ENCODE measurements around the gene GLRA1. TPM values are rescaled to one million over a fixed set of nuclear protein-coding genes. Genes with fewer than 3 reads are reported as not detected.
A peak's percentile ranks its signal among the peaks of the same experiment; 100 is the strongest.

GLRA1 gene
- total RNA-seq, 1 donor from 2014 or later = not detected

DNA sequence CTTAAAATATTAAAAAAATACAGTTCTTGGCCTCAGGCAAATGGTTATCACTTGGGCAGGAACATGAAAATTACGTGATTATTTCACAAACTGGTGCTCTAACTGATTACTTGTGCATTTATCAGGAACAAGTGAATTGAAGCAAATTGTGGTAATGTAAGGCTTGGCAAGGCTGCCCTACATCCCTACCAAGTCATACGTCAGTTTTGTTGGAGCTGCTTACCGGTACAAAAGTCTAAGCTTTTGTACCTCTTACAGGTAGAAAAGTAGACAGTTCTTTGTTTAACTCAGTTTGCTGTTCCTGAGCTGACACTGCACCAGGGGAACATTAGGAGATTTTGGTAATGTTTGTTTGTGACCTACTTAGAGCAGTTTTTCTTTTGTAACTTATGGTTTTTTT lies 150.7 kb downstream of the GLRA1 start:
- Mint-ChIP-seq H3K27ac (peak overlapping the region; percentile 80), H3K4me1 (ENCODE audit: low read depth) (peaks cover 50% of the 10 kb centered on the region), H3K36me3 (ENCODE audit: insufficient read depth) (peaks cover 13% of the 10 kb centered on the region), H3K9me3 (ENCODE audit: low read depth) (no peaks in the 10 kb centered on the region), H3K27me3 (no peaks in the 10 kb centered on the region), H3K4me3 (ENCODE audit: low read depth) (peak overlapping the region; percentile 89)
- DNase-seq (ENCODE audit: low spot score, unreplicated experiment) = no peak
- TF ChIP-seq, protein P1, sequence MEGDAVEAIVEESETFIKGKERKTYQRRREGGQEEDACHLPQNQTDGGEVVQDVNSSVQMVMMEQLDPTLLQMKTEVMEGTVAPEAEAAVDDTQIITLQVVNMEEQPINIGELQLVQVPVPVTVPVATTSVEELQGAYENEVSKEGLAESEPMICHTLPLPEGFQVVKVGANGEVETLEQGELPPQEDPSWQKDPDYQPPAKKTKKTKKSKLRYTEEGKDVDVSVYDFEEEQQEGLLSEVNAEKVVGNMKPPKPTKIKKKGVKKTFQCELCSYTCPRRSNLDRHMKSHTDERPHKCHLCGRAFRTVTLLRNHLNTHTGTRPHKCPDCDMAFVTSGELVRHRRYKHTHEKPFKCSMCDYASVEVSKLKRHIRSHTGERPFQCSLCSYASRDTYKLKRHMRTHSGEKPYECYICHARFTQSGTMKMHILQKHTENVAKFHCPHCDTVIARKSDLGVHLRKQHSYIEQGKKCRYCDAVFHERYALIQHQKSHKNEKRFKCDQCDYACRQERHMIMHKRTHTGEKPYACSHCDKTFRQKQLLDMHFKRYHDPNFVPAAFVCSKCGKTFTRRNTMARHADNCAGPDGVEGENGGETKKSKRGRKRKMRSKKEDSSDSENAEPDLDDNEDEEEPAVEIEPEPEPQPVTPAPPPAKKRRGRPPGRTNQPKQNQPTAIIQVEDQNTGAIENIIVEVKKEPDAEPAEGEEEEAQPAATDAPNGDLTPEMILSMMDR (IDR thresholded peaks at IDR 0.05; ENCODE audit: unreplicated experiment) = no peak

DNA sequence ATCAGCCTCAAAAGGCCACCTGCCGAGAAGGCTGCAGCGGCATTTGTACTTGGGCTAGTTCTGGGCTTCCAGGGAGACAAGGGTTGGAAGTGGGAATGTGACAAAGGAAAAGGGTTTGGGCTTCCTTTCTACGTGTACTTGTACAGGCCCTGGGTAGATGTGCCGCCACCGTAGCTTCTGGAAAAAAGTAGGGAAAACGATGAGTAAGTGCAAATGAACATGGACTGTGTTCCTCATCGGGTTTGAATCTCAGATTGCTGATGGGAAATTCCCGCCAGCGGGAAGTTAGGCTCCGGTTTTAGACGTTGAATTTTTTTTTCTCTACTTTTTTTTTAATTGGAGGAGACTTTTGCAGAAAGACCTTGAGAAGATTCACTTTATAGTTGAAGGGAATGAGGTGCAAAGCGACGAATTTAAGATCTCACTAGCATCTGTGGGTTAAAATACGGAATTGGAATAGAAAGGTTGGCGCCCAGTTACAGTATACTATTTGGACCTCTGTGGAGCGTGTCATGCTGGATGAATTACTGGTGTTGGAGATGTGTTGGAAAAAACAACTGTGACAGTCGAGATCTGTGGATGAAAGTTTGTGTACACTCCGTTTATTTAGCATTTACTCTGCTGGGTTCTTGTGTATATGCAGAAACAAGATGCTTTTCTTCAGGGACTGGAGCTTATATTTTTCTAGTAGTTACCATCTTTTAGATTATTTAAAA lies 151.6 kb downstream of the GLRA1 start:
- H3K36me3 Mint-ChIP-seq (ENCODE audit: insufficient read depth) = peaks cover 12% of the 10 kb centered on the region
- TF ChIP-seq, protein P1 (IDR thresholded peaks at IDR 0.05; ENCODE audit: unreplicated experiment) = no peak
- H3K27ac Mint-ChIP-seq = peak overlapping the region; percentile 95
- H3K4me3 Mint-ChIP-seq (ENCODE audit: low read depth) = peak overlapping the region; percentile 89
- DNase-seq (ENCODE audit: low spot score, unreplicated experiment) = no peak
- H3K9me3 Mint-ChIP-seq (ENCODE audit: low read depth) = no peaks in the 10 kb centered on the region
- H3K4me1 Mint-ChIP-seq (ENCODE audit: low read depth) = peaks cover 46% of the 10 kb centered on the region
- H3K27me3 Mint-ChIP-seq = no peaks in the 10 kb centered on the region

Other genes starting within 250 kb of the GLRA1 start
- gene SPARC, start 237.9 kb downstream of the GLRA1 start, total RNA-seq = 55.2 and 83.9 TPM in 2 replicates
- 93.8 and 108 TPM in 2 replicates for gene ATOX1, start 166.2 kb downstream of the GLRA1 start, total RNA-seq
- gene G3BP1, start 152.9 kb downstream of the GLRA1 start, total RNA-seq = 220 and 226 TPM in 2 replicates

Data from progenitor cell of endocrine pancreas (in vitro differentiated cells).